ENCODE measurements around the gene NT5C3B. TPM values are rescaled to one million over a fixed set of nuclear protein-coding genes. Genes with fewer than 3 reads are reported as not detected.
"Not testable (repeated sequence)": the region's sequence is repeated elsewhere in the genome, so short reads cannot be mapped to it uniquely, and the experiment has no call there.

NT5C3B gene
- 10 to 100 TPM; 53.0 to 56.0 TPM for total RNA-seq

DNA sequence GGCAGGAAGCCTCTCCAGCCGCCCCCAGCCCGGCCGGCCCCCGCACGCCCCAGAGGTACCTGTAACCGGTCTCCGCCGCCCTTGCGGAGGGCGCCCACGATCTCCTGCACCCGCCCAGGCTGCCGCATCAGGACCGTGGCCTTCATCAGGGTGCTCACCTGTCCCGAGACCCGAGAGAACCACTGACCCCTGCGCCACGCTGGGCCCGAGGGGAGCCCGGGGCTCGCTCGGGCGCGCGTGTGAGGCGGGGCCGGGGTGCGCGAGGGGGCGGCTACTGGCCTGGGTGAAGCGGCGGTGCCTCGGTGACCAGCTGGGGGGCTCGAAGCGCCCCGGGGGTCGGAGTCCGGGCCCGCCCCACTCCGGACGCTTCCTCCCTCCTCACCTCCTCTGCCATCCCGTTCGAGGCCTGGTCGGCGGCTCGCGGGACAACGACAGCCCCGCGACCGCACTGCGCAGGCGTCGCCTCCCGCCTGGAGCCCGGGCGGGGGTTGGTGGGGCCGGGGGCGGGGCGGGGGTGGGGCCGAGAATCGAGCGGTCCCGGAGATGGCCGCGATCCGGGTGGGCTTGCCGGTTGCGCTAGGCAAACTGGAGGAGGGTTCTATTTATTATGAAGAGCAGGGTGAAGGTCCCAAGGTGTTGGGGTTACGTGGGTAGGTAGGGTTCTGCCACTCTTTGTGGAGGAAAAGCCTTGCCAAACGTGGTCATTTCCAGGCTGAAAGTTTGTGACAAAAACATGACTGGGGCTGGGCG is at the start of gene NT5C3B:
NT5C3B (minus strand) TSS at position 433 of the 750 bp plus-strand sequence; CDS start at position 394, 39 bp downstream.
- ChIA-PET POLR2A (no interaction called here), CTCF (interaction anchor here (0.6 to 1.8 kb wide), 3 partner anchors 25 to 103 kb away, joined by 3 to 7 read pairs (median 4); partner anchors contain the start of gene P3H4)

DNA sequence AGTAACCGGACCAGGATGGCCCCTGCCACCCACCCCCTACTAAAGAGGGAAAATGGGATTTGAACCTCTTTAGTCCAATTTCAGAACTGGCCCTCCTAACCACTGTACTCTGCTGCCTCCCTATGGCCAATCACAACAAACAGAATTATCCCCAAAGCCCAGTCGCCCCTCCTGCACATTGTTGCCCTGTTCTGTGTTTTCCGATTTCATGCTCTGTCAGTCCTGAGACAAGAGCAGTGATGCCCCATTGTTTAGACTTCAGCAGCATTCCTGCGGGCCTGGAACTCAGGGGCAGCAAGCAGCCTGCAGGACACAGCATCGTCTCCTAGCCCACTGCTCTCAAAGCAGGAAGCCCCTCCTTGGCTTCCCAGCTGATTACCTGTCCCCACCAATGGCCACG is 49.7 kb upstream of the NT5C3B start:
- ChIA-PET POLR2A (no interaction called here), CTCF (no interaction called here)

DNA sequence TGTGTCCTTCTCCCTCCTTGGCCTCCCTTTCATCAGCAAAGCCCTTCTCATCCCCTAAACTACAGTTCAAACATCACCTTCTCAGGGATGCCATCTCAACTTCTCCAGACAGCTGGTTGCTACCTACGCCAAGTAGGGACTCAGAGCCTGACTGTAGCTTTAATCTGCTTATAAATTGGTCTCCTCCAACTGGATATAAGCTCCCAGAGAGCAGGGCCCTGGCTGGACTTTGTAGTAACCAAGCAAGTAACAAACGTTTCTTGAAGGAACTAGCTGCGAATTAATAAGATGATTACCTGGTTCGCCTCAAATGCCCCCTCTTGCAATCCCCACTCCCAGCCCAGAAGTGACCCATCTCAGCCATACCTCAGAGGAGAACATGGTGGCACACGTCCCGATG is 46.7 kb upstream of the NT5C3B start:
- ChIA-PET POLR2A (no interaction called here), CTCF (no interaction called here)

DNA sequence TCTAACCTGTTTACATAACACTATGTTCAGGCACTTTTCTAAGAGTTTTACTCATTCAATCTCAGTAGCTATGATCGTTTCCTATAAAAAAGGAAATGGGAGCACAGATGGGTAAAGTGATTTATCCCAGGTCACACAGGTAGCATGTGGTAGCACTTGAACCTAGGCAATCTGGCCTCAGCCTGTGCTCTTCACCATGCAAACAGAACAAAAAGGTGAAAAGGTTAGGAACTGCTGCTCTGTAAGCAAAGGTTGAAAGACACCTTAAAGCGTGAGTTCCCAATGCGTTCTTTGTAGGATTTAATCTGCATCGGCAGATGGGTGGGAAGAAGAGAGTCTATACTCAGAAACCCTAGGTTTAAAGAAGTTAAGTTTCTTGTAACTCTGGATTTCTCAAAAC is 44.1 kb upstream of the NT5C3B start:
- CTCF ChIA-PET = interaction anchor here (0.6 kb wide), 2 partner anchors 18 to 126 kb away, joined by 3 to 4 read pairs; no protein-coding TSS in a partner anchor

DNA sequence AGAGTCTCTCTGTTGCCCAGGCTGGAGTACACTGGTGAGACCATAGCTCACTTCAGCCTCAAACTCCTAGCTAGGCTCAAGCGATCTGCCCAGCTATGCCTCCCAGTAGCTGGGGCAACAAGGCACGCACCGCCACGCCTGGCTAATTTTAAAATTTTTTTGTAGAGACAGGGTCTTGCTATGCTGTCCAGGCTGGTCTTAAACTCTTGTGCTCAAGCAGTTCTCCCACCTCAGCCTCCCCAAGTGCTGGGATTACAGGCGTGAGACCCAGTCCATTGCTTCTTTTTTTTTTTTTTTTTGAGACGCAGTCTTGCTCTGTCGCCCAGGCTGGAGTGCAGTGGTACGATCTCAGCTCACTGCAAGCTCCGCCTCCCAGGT is 38.2 kb upstream of the NT5C3B start:
- CTCF ChIA-PET = interaction anchor here (1.8 kb wide), 1 partner anchor 9 kb away, joined by 7 read pairs; the partner anchor contains the start of gene KLHL11
- POLR2A ChIA-PET = not testable (repeated sequence)

More for the DNA sequence above, 44.1 kb upstream of the NT5C3B start:
- POLR2A ChIA-PET = no interaction called here

DNA sequence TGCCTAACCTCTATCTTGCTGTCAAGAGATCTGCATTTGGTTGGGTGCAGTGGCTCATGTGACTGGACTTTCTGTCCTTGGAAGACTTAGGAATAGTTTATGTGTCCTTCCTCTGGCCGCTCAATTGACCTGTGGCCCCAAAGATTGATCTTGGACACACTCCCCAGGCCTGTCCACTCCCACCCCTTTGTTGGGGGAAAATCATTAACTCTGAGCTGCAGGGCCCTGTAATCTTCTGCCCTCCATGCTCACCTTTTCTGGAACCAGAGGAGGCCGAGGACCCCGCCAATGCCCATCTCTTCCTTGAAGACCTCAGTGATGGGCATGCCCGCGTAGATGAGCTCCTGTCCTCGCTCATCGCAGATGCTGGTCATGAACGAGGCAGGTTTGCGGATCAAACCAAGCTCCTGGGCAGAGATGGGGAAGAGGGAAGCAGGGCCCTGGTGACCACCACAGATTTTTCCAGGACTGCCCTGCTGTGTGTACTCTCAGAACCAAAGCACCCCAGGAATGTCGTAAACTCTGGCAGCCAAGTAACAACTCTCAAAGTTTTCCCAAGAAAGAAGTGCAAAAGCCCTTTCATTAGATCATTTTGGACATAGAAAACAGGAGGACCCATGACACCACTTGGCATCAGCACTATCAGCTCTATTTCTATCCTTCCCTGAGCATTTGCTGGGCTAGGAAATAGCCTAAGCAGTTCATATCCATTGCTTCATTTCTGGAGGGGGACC is 37.7 kb upstream of the NT5C3B start:
- POLR2A ChIA-PET = no interaction called here
- CTCF ChIA-PET = interaction anchor here (0.6 to 1.8 kb wide), 2 partner anchors 9 to 623 kb away, joined by 4 to 7 read pairs; partner anchors contain the start of gene KLHL11

GRCh38 chr17:41871789-41872188 is 35.8 kb upstream of the NT5C3B start:
- POLR2A ChIA-PET = interaction anchor here (0.5 kb wide), 1 partner anchor 7 kb away, joined by 5 read pairs; no protein-coding TSS in a partner anchor
- CTCF ChIA-PET = interaction anchor here (1.2 kb wide), 1 partner anchor 16 kb away, joined by 3 read pairs; no protein-coding TSS in a partner anchor

GRCh38 chr17:41870627-41871026 is 34.6 kb upstream of the NT5C3B start:
- ChIA-PET CTCF (interaction anchor here (0.7 to 1.2 kb wide), 3 partner anchors 17 to 97 kb away, joined by 3 read pairs; no protein-coding TSS in a partner anchor), POLR2A (interaction anchor here (0.5 kb wide), 1 partner anchor 723 kb away, joined by 5 read pairs; no protein-coding TSS in a partner anchor)

GRCh38 chr17:41870097-41870496 is 34.1 kb upstream of the NT5C3B start:
- ChIA-PET POLR2A (no interaction called here), CTCF (interaction anchor here (1.0 kb wide), 1 partner anchor 35 kb away, joined by 3 read pairs; no protein-coding TSS in a partner anchor)

- ChIA-PET POLR2A (no interaction called here), CTCF (no interaction called here)
Measured at GRCh38 chr17:41869426-41869825, 33.4 kb upstream of the NT5C3B start.

DNA sequence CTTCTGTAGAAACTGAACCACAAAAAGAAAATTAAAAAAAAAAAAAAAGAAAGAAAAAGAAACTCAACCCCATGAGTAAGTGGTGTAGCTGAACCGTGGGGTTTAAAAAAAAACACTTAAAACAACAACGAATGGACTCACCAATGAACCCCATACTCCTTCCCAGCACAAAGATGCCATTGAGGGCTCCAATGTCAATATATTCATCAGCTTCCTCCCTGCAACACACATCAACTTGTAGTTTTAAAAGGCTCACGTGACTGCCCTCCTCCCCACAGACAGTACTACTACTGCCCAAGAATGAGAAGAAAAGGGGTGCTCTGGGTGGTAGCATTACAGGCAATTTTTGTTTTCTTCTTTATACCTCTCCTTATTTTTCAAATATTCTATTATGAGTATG is 32.5 kb upstream of the NT5C3B start:
- POLR2A ChIA-PET = no interaction called here
- CTCF ChIA-PET = interaction anchor here (0.6 kb wide), 1 partner anchor 860 kb away, joined by 3 read pairs; no protein-coding TSS in a partner anchor

GRCh38 chr17:41865596-41865893 is 29.5 kb upstream of the NT5C3B start:
- POLR2A ChIA-PET = interaction anchor here (0.6 to 2.5 kb wide), 5 partner anchors 18 to 733 kb away, joined by 3 to 8 read pairs (median 7); partner anchors contain the start of genes ACLY, EIF1 and P3H4
- CTCF ChIA-PET = interaction anchor here (0.6 to 2.1 kb wide), 2 partner anchors 8 to 53 kb away, joined by 3 to 7 read pairs; partner anchors contain the start of gene ACLY

- ChIA-PET POLR2A (interaction anchor here (0.6 to 2.5 kb wide), 9 partner anchors 10 to 734 kb away, joined by 3 to 8 read pairs (median 5); partner anchors contain the start of genes ACLY, CNP, EIF1 and P3H4), CTCF (interaction anchor here (0.6 to 2.1 kb wide), 4 partner anchors 9 to 97 kb away, joined by 3 to 7 read pairs (median 5); partner anchors contain the start of gene ACLY)
Measured at GRCh38 chr17:41864836-41865595, 29.0 kb upstream of the NT5C3B start, which contains the start of gene KLHL11. Gene KLHL11 (minus strand): TSS chr17:41865423. CDS start chr17:41865370, 53 bp downstream.

DNA sequence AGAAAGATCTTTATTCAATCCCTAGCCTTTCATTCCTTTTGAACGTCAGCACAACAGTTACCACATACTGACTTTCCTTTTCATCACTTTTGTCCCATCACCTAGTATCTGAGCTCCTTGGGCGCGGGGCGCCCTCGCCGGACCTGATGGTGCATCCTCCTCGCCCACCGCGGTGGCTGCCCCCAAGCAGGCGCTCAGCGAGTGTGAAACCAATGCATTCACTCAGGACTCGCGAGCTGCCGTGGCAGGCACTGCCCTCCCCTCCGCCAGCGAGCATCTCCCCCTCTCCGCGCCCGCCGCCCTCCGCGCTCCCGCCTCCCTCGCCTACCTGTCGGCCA is 28.4 kb upstream of the NT5C3B start:
- ChIA-PET CTCF (interaction anchor here (0.6 to 2.1 kb wide), 3 partner anchors 9 to 98 kb away, joined by 3 to 7 read pairs (median 7); no protein-coding TSS in a partner anchor), POLR2A (interaction anchor here (0.6 to 2.5 kb wide), 8 partner anchors 10 to 256 kb away, joined by 3 to 8 read pairs (median 6); partner anchors contain the start of genes ACLY, CNP and EIF1)

GRCh38 chr17:41863074-41863848 is 27.2 kb upstream of the NT5C3B start:
- ChIA-PET POLR2A (interaction anchor here (1.3 to 2.5 kb wide), 2 partner anchors 15 to 174 kb away, joined by 5 to 6 read pairs; no protein-coding TSS in a partner anchor), CTCF (interaction anchor here (1.1 kb wide), 1 partner anchor 126 kb away, joined by 3 read pairs; no protein-coding TSS in a partner anchor)

GRCh38 chr17:41860254-41860931 is 24.4 kb upstream of the NT5C3B start:
- ChIA-PET CTCF (interaction anchor here (0.7 to 0.8 kb wide), 2 partner anchors 74 to 164 kb away, joined by 3 to 4 read pairs; partner anchors contain the start of gene JUP), POLR2A (no interaction called here)

DNA sequence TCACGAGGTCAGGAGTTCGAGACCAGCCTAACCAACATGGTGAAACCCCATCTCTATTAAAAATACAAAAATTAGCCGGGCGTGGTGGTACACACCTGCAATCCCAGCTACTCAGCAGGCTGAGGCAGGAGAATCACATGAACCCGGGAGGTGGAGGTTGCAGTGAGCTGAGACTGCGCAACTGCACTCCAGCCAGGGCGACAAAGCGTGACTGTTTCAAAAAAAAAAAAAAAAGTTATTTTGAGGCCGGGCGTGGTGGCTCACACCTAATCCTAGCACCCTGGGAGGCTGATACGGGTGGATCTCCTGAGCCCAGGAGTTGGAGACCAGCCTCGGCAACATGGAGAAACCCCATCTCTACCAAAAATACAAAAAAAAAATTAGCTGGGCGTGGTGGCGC is 15.3 kb upstream of the NT5C3B start:
- POLR2A ChIA-PET, CTCF ChIA-PET: not testable (repeated sequence)

Data from activated CD8-positive, alpha-beta memory T cell treated with anti-CD3 and anti-CD28 coated beads for 36 hours (primary cell).